ENCODE data around the gene LRRC17.
A peak's percentile ranks its signal among the peaks of the same experiment; 100 is the strongest.

Gene LRRC17

GRCh38 chr7:102991077-102991539 is 78.3 kb downstream of the LRRC17 start:
- H3K4me1 ChIP-seq (ENCODE audit: control insufficient read depth in 1 of 2, insufficient read depth in 2 of 2, low read length in 2 of 2) = peaks cover 3 to 9% of the 10 kb centered on the region in 2 donors
- no peaks in the 10 kb centered on the region for H3K27me3 ChIP-seq (ENCODE audit: low read depth, low read length)
- H3K9me3 ChIP-seq (ENCODE audit: control insufficient read depth in 1 of 2, low read length in 2 of 2) = no peaks in the 10 kb centered on the region
- no peak overlapping the region for H3K4me3 ChIP-seq (ENCODE audit: low read depth in 1 of 2, low read length in 2 of 2)
- no peaks in the 10 kb centered on the region for H3K36me3 ChIP-seq (ENCODE audit: control insufficient read depth in 1 of 2, insufficient read depth in 2 of 2, low read length in 2 of 2)
- no peak overlapping the region for H3K27ac ChIP-seq (ENCODE audit: low read length)

GRCh38 chr7:102991540-102992214 is 78.9 kb downstream of the LRRC17 start:
- Histone ChIP-seq H3K4me1 (ENCODE audit: control insufficient read depth in 1 of 2, insufficient read depth in 2 of 2, low read length in 2 of 2) (peaks cover 3 to 9% of the 10 kb centered on the region in 2 donors), H3K27ac (ENCODE audit: low read length) (no peak overlapping the region), H3K4me3 (ENCODE audit: low read depth in 1 of 2, low read length in 2 of 2) (no peak overlapping the region), H3K9me3 (ENCODE audit: control insufficient read depth in 1 of 2, low read length in 2 of 2) (no peaks in the 10 kb centered on the region), H3K27me3 (ENCODE audit: low read depth, low read length) (no peaks in the 10 kb centered on the region), H3K36me3 (ENCODE audit: control insufficient read depth in 1 of 2, insufficient read depth in 2 of 2, low read length in 2 of 2) (no peaks in the 10 kb centered on the region)

GRCh38 chr7:102992509-102992937 is 79.7 kb downstream of the LRRC17 start:
- H3K27me3 ChIP-seq (ENCODE audit: low read depth, low read length) = no peaks in the 10 kb centered on the region
- H3K9me3 ChIP-seq (ENCODE audit: control insufficient read depth in 1 of 2, low read length in 2 of 2) = no peaks in the 10 kb centered on the region
- peak overlapping the region; percentile 24 for H3K27ac ChIP-seq (ENCODE audit: low read length)
- no peaks in the 10 kb centered on the region for H3K36me3 ChIP-seq (ENCODE audit: control insufficient read depth in 1 of 2, insufficient read depth in 2 of 2, low read length in 2 of 2)
- H3K4me3 ChIP-seq (ENCODE audit: low read depth in 1 of 2, low read length in 2 of 2) = no peak overlapping the region
- H3K4me1 ChIP-seq (ENCODE audit: control insufficient read depth in 1 of 2, insufficient read depth in 2 of 2, low read length in 2 of 2) = peaks cover 3 to 9% of the 10 kb centered on the region in 2 donors

GRCh38 chr7:102992938-102993717 is 80.3 kb downstream of the LRRC17 start:
- H3K27me3 ChIP-seq (ENCODE audit: low read depth, low read length) = no peaks in the 10 kb centered on the region

GRCh38 chr7:102993718-102994029 is 80.9 kb downstream of the LRRC17 start:
- Histone ChIP-seq H3K36me3 (ENCODE audit: control insufficient read depth in 1 of 2, insufficient read depth in 2 of 2, low read length in 2 of 2) (no peaks in the 10 kb centered on the region), H3K4me1 (ENCODE audit: control insufficient read depth in 1 of 2, insufficient read depth in 2 of 2, low read length in 2 of 2) (peaks cover 3 to 9% of the 10 kb centered on the region in 2 donors), H3K27ac (ENCODE audit: low read length) (no peak overlapping the region), H3K4me3 (ENCODE audit: low read depth in 1 of 2, low read length in 2 of 2) (no peak overlapping the region), H3K27me3 (ENCODE audit: low read depth, low read length) (no peaks in the 10 kb centered on the region), H3K9me3 (ENCODE audit: control insufficient read depth in 1 of 2, low read length in 2 of 2) (no peaks in the 10 kb centered on the region)

More at GRCh38 chr7:102992938-102993717, 80.3 kb downstream of the LRRC17 start:
- Histone ChIP-seq H3K4me1 (ENCODE audit: control insufficient read depth in 1 of 2, insufficient read depth in 2 of 2, low read length in 2 of 2) (peaks cover 3 to 9% of the 10 kb centered on the region in 2 donors), H3K27ac (ENCODE audit: low read length) (peak overlapping the region; percentile 24), H3K36me3 (ENCODE audit: control insufficient read depth in 1 of 2, insufficient read depth in 2 of 2, low read length in 2 of 2) (no peaks in the 10 kb centered on the region), H3K4me3 (ENCODE audit: low read depth in 1 of 2, low read length in 2 of 2) (no peak overlapping the region), H3K9me3 (ENCODE audit: control insufficient read depth in 1 of 2, low read length in 2 of 2) (no peaks in the 10 kb centered on the region)

- Histone ChIP-seq H3K27me3 (ENCODE audit: low read depth, low read length) (no peaks in the 10 kb centered on the region), H3K9me3 (ENCODE audit: control insufficient read depth in 1 of 2, low read length in 2 of 2) (no peaks in the 10 kb centered on the region), H3K36me3 (ENCODE audit: control insufficient read depth in 1 of 2, insufficient read depth in 2 of 2, low read length in 2 of 2) (no peaks in the 10 kb centered on the region), H3K27ac (ENCODE audit: low read length) (no peak overlapping the region), H3K4me3 (ENCODE audit: low read depth in 1 of 2, low read length in 2 of 2) (no peak overlapping the region), H3K4me1 (ENCODE audit: control insufficient read depth in 1 of 2, insufficient read depth in 2 of 2, low read length in 2 of 2) (peaks cover 3 to 9% of the 10 kb centered on the region in 2 donors)
Observed at GRCh38 chr7:102994567-102994966, 81.8 kb downstream of the LRRC17 start.

Measured in muscle layer of duodenum (tissue), 2 donors.